ENCODE data around the gene UBALD2.

The UBALD2 gene

GRCh38 chr17:76314392-76315227 lies 49.5 kb downstream of the UBALD2 start:
- in situ Hi-C loops (cut with HindIII; ENCODE audit: low sequenced_read_pairs), result no loop called here

- in situ Hi-C loops (cut with HindIII; ENCODE audit: low sequenced_read_pairs), result no loop called here
Observed at GRCh38 chr17:76317535-76317934, 52.4 kb downstream of the UBALD2 start.

- in situ Hi-C loops (cut with HindIII; ENCODE audit: low sequenced_read_pairs), result no loop called here
Observed at GRCh38 chr17:76318586-76318985, 53.4 kb downstream of the UBALD2 start.

Data from DLD1 (cell line).